ENCODE measurements around the gene CDX2. TPM values are rescaled to one million over a fixed set of nuclear protein-coding genes. Genes with fewer than 3 reads are reported as not detected.
"Not testable (repeated sequence)": the region's sequence is repeated elsewhere in the genome, so short reads cannot be mapped to it uniquely, and the experiment has no call there.

The CDX2 gene
- total RNA-seq, 2 donors from 2014 or later, result not detected

GRCh38 chr13:27968316-27969081 is 616 bp downstream of the CDX2 start:
- intact Hi-C loops (cut with DNase I), result no loop called here
- no peak for DNase-seq (ENCODE audit: low spot score)

GRCh38 chr13:27967736-27968315 is 1.3 kb downstream of the CDX2 start:
- intact Hi-C loops (cut with DNase I), result no loop called here
- DNase-seq (ENCODE audit: low spot score), result no peak

- no peak for DNase-seq (ENCODE audit: low spot score)
- intact Hi-C loops (cut with DNase I), result no loop called here
Measured at GRCh38 chr13:27967203-27967735, 1.8 kb downstream of the CDX2 start.

GRCh38 chr13:27966641-27967202 is 2.4 kb downstream of the CDX2 start:
- intact Hi-C loops (cut with DNase I), result no loop called here

GRCh38 chr13:27965740-27966640 is 3.1 kb downstream of the CDX2 start:
- intact Hi-C loops (cut with DNase I), result no loop called here
- DNase-seq (ENCODE audit: low spot score), result no peak

More at GRCh38 chr13:27966641-27967202, 2.4 kb downstream of the CDX2 start:
- no peak for DNase-seq (ENCODE audit: low spot score)

- no peak for DNase-seq (ENCODE audit: low spot score)
- intact Hi-C loops (cut with DNase I), result no loop called here
Measured at GRCh38 chr13:27965343-27965739, 3.8 kb downstream of the CDX2 start.

GRCh38 chr13:27964741-27965323 is 4.3 kb downstream of the CDX2 start:
- intact Hi-C loops (cut with DNase I), result no loop called here
- DNase-seq (ENCODE audit: low spot score), result no peak

- DNase-seq (ENCODE audit: low spot score); intact Hi-C loops (cut with DNase I): not testable (repeated sequence)
Measured at GRCh38 chr13:27964206-27964605, 4.9 kb downstream of the CDX2 start.

GRCh38 chr13:27963491-27963890 is 5.6 kb downstream of the CDX2 start:
- intact Hi-C loops (cut with DNase I), result no loop called here
- no peak for DNase-seq (ENCODE audit: low spot score)

- DNase-seq (ENCODE audit: low spot score), result no peak
- intact Hi-C loops (cut with DNase I), result no loop called here
Measured at GRCh38 chr13:27962982-27963381, 6.1 kb downstream of the CDX2 start.

GRCh38 chr13:27962128-27962841 is 6.8 kb downstream of the CDX2 start:
- no peak for DNase-seq (ENCODE audit: low spot score)
- intact Hi-C loops (cut with DNase I), result no loop called here

- DNase-seq (ENCODE audit: low spot score), result no peak
- intact Hi-C loops (cut with DNase I), result no loop called here
Measured at GRCh38 chr13:27961227-27962085, 7.7 kb downstream of the CDX2 start.

GRCh38 chr13:27960362-27961226 is 8.5 kb downstream of the CDX2 start:
- no peak for DNase-seq (ENCODE audit: low spot score)
- intact Hi-C loops (cut with DNase I), result no loop called here

- intact Hi-C loops (cut with DNase I), result no loop called here
Measured at GRCh38 chr13:27959976-27960361, 9.1 kb downstream of the CDX2 start.

GRCh38 chr13:27956576-27957300 is 12.4 kb downstream of the CDX2 start:
- intact Hi-C loops (cut with DNase I), result loop anchor here in 1 of 2 donors (1.0 kb wide), 1 partner anchor 32 kb away; the partner anchor contains the start of gene URAD
- no peak for DNase-seq (ENCODE audit: low spot score)

More at GRCh38 chr13:27959976-27960361, 9.1 kb downstream of the CDX2 start:
- DNase-seq (ENCODE audit: low spot score), result no peak

GRCh38 chr13:27955014-27955591 is 14.0 kb downstream of the CDX2 start:
- DNase-seq (ENCODE audit: low spot score), result no peak
- intact Hi-C loops (cut with DNase I), result no loop called here
